Adipocyte (in vitro differentiated cells): Measurements from ENCODE around the gene TUBB1.

Experiments
- DNase-seq: peaks from one replicate; pipeline ENCODE4 v3.0.0-alpha.2; 2015; ENCODE audit warnings: low read depth
- H3K27me3 ChIP-seq: replicated peaks from 2 replicates; pipeline ENCODE4 v1.7.0; 2013; ENCODE audit warnings: mild to moderate bottlenecking, low read length, moderate library complexity; ENCODE audit not compliant: control insufficient read depth, insufficient read depth
- H3K36me3 ChIP-seq: 2 replicates; pipeline ENCODE4 v1.7.0; 2013; ENCODE audit warnings: low read length, mild to moderate bottlenecking, moderate library complexity; ENCODE audit not compliant: control insufficient read depth, insufficient read depth, severe bottlenecking
- H3K4me1 ChIP-seq: 2 replicates; pipeline ENCODE4 v1.7.0; 2013; ENCODE audit warnings: mild to moderate bottlenecking, low read length, moderate library complexity; ENCODE audit not compliant: control insufficient read depth, insufficient read depth
- H3K4me3 ChIP-seq: 2 replicates; pipeline ENCODE4 v1.7.0; 2013; ENCODE audit warnings: mild to moderate bottlenecking, low read length, moderate library complexity
- H3K9ac ChIP-seq: 2 replicates; pipeline ENCODE4 v1.7.0; 2013; ENCODE audit warnings: mild to moderate bottlenecking, low read length, moderate library complexity
- H3K9me3 ChIP-seq: 2 replicates; pipeline ENCODE4 v1.7.0; 2013; ENCODE audit warnings: mild to moderate bottlenecking, low read length, moderate library complexity; ENCODE audit not compliant: control insufficient read depth

The TUBB1 gene

DNA sequence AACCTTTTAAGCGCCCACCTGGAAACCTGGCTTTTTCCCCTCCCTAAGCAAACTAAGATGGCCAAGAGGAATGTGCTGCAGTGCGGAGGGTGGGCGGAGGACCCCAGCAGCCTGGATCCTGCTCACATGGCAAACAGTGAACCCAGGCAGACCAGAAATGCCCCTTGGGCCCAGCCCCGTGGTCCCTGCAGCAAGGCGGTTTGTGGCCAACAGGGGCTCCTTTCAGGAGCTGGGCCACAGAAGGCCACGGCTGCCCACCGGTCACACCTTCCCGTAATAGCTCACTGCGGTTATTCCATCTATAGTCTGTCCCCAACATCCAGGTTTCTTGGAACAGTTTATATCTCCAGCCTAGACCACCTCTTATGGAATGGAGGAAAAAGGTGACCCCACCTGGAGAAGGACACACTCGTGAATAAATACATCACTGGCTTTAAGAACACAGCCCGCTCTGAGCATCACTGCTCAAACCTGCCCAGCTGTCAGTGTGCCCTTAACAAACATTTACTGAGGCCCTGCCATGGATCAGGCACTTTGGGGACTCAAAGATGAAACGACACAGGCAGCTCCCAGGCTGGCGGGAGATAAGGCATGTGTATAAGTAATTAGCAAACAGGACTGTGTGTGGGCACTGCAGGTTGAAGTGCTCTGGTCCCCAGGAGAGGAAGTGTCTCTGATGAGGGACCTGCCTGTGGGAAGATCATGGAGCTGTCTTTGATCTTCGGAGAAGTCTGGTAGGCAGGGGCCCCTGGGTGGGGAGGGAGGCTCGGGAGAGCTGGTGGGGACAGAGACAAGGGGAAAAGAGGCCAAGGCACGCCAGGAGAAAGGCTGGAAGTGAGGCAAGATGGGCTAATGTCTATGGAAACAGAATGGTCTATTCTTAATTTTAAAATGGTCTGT lies 3.2 kb upstream of the TUBB1 start:
- Histone ChIP-seq H3K4me3 (no peak overlapping the region), H3K4me1 (peaks cover 9% of the 10 kb centered on the region), H3K9ac (no peak overlapping the region), H3K9me3 (no peaks in the 10 kb centered on the region), H3K27me3 (no peaks in the 10 kb centered on the region), H3K36me3 (no peaks in the 10 kb centered on the region)
- no peak for DNase-seq

DNA sequence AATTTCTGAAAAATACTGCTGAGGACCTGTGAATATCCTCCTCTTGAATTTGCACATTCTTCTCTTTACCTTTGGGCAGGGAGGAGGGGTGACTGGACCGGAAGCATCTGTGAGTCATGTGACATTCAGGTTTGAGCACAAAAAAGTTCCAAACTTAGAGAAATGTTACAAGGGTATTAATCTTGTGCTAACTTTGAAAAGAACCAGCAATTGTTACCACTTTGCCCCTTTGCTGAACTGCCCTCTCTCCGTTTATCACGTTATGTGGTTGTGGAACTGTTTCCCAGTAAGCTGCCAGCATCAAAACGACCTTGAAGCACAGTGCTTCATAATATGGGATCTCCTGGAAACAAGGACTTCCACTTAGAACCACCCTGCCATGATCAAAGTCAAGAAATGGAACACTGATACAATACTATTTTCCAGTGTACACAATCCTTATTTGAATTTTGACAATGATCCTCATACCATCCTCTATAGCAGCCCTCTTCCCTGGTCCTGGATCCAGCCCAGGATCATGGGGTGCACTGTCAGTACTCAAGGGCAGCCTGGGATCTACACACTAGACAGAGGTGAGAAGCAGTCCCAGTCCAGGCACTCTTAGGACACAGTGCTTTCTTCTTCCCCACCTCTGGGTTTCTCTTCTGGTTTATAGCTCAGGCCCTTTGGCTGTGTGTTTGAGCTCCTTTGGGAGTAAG lies 2.3 kb upstream of the TUBB1 start:
- DNase-seq: no peak
- Histone ChIP-seq H3K9me3 (no peaks in the 10 kb centered on the region), H3K4me3 (no peak overlapping the region), H3K4me1 (peaks cover 9% of the 10 kb centered on the region), H3K36me3 (peaks cover under 1% of the 10 kb centered on the region), H3K27me3 (no peaks in the 10 kb centered on the region), H3K9ac (no peak overlapping the region)

DNA sequence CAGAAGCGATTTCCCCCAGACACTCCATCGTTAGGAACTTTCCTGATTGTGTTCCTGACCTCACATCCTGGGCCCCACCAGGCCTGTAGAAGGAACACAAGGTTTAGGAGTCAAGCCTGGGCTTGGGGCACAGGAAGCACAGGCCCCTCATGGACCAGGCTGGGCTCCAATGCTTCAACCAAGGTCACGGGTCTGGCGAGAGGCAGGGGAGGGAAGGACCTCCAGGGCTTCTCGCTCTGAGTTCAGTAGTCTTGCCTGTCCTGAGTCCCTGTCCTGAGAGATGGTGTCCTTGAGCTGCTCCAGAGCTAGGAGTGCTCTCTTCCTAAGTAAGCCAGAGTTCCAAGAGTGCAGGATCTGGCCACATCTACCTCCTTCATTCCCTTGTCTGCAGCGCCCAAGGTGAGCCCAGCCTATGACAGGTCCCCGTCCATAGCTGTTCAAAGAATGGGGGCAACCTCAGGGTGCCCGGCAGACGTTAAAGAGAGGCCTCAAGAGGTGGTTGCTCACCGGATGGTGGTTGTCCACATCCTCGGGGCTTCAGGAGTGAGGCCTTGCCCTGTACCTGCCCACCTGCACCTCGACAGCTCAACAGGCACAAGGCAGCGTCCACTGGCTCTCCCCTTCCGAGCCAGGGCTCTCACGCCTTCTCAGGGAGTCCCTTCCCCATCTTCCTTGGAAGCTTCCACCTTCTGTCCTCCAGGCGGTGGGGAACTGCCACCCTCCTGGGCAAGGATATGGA lies 1.6 kb upstream of the TUBB1 start:
- Histone ChIP-seq H3K27me3 (no peaks in the 10 kb centered on the region), H3K9me3 (no peaks in the 10 kb centered on the region), H3K36me3 (peaks cover 7% of the 10 kb centered on the region), H3K9ac (no peak overlapping the region), H3K4me1 (peaks cover 9% of the 10 kb centered on the region), H3K4me3 (no peak overlapping the region)
- no peak for DNase-seq

DNA sequence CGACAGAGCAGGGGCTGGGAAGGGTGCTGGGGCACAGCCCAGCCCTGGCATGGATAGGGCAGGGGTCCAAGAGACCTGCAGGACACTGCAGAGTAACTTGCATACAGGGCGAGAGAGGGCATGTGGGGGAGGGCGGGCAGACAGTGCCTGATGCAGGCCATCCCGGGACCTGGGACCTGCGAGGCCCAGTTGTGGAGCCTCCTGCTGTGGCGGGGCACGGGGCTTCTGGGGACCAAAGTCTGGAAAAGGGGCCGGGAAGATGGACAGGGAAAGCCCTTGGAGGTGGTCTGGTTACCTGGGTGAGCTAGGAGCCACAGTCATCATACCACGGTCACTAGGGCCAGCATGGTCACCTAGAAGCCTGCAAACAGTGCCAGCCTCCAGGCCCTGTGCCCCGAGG lies 412 bp upstream of the TUBB1 start:
- H3K4me1 ChIP-seq: peaks cover 9% of the 10 kb centered on the region
- H3K36me3 ChIP-seq: peaks cover 19% of the 10 kb centered on the region
- no peak overlapping the region for H3K4me3 ChIP-seq
- H3K9me3 ChIP-seq: no peaks in the 10 kb centered on the region
- H3K27me3 ChIP-seq: no peaks in the 10 kb centered on the region
- no peak for DNase-seq
- no peak overlapping the region for H3K9ac ChIP-seq

DNA sequence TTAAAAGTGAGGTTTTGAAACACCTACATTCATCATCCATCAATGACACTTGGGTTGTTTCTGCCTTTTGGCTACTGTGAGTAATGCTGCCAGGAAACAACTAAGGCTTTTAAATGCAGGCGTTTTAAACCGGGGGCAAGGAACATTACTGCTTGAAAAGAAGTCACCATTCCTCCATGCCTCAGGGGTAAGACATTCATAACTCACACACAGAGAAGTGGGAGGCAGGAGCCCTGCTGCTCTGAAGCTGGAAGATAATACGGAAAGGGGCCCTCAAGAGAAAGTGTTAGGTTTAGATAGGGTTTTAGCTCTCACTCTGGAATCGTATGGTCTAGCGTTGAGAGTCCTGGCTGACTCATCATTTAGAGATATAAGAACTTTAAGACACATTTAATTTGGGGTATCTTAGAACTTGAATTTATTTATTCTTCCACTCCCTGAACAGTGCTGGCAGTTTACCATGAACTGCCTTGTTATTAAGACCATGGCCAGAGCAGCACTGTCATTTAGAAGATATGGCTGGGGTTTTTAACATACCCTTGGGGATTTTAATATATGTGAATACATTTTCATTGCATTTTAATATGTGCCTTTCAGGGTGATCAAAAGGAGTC lies 1.8 kb downstream of the TUBB1 start:
- no peaks in the 10 kb centered on the region for H3K9me3 ChIP-seq
- no peaks in the 10 kb centered on the region for H3K27me3 ChIP-seq
- H3K9ac ChIP-seq: no peak overlapping the region
- peaks cover 41% of the 10 kb centered on the region for H3K36me3 ChIP-seq
- H3K4me3 ChIP-seq: no peak overlapping the region
- peaks cover 9% of the 10 kb centered on the region for H3K4me1 ChIP-seq
- peak; percentile 39 for DNase-seq

DNA sequence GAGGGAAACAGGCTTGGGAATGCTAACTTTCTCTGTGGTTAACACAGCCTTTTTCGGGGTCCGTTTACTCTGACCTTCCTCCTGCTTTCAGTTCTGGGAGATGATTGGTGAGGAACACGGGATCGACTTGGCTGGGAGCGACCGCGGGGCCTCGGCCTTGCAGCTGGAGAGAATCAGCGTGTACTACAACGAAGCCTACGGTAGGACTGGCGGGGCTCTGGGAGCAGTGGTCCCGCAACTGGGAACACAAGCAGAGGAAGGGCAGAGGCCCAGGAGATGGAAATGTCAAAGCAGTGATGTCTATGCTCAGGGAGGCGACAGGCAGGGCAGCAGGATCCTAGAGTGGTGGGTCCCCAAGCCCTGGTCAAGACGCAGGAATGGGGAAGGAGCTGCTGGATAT lies 3.5 kb downstream of the TUBB1 start:
- no peak overlapping the region for H3K4me3 ChIP-seq
- no peaks in the 10 kb centered on the region for H3K27me3 ChIP-seq
- no peak for DNase-seq
- peaks cover 58% of the 10 kb centered on the region for H3K36me3 ChIP-seq
- no peak overlapping the region for H3K9ac ChIP-seq
- peaks cover 14% of the 10 kb centered on the region for H3K4me1 ChIP-seq
- H3K9me3 ChIP-seq: no peaks in the 10 kb centered on the region

DNA sequence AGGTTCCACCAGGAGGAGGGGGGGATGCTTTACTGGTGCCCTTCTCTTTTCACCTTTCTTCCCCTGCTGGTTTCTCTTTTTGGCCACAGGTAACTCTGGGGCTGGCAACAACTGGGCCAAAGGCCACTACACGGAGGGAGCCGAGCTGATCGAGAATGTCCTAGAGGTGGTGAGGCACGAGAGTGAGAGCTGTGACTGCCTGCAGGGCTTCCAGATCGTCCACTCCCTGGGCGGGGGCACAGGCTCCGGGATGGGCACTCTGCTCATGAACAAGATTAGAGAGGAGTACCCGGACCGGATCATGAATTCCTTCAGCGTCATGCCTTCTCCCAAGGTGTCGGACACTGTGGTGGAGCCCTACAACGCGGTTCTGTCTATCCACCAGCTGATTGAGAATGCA lies 4.4 kb downstream of the TUBB1 start:
- Histone ChIP-seq H3K36me3 (peaks cover 65% of the 10 kb centered on the region), H3K9me3 (no peaks in the 10 kb centered on the region), H3K27me3 (no peaks in the 10 kb centered on the region), H3K4me3 (no peak overlapping the region), H3K4me1 (peaks cover 23% of the 10 kb centered on the region), H3K9ac (no peak overlapping the region)
- no peak for DNase-seq

DNA sequence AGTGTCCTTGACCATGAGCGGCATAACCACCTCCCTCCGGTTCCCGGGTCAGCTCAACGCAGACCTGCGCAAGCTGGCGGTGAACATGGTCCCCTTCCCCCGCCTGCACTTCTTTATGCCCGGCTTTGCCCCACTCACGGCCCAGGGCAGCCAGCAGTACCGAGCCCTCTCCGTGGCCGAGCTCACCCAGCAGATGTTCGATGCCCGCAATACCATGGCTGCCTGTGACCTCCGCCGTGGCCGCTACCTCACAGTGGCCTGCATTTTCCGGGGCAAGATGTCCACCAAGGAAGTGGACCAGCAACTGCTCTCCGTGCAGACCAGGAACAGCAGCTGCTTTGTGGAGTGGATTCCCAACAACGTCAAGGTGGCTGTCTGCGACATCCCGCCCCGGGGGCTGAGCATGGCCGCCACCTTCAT lies 4.9 kb downstream of the TUBB1 start:
- H3K27me3 ChIP-seq: no peaks in the 10 kb centered on the region
- H3K4me3 ChIP-seq: no peak overlapping the region
- H3K4me1 ChIP-seq: peaks cover 28% of the 10 kb centered on the region
- peaks cover 71% of the 10 kb centered on the region for H3K36me3 ChIP-seq
- no peaks in the 10 kb centered on the region for H3K9me3 ChIP-seq
- no peak for DNase-seq
- H3K9ac ChIP-seq: no peak overlapping the region

DNA sequence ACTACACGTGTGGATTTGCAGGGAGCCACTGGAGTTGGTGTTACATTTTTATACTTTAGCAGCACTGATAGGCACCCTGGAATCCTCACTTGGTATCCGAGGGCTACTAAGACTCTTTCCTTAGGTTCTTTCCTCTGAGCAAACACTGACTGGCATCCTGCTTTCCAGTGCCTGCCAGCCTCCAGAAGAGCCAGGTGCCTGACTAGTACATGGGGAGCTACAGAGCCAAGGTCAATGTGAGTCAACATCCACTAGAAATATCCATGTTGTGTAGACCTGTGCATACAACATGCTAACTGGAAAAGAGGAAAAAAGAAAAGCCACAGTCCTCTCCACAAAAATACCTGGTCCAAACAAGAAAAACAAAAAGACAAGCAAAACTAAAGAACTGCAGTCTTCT lies 5.9 kb downstream of the TUBB1 start:
- H3K27me3 ChIP-seq: no peaks in the 10 kb centered on the region
- H3K4me3 ChIP-seq: no peak overlapping the region
- peaks cover 80% of the 10 kb centered on the region for H3K36me3 ChIP-seq
- no peak overlapping the region for H3K9ac ChIP-seq
- H3K4me1 ChIP-seq: peaks cover 37% of the 10 kb centered on the region
- no peaks in the 10 kb centered on the region for H3K9me3 ChIP-seq
- no peak for DNase-seq

DNA sequence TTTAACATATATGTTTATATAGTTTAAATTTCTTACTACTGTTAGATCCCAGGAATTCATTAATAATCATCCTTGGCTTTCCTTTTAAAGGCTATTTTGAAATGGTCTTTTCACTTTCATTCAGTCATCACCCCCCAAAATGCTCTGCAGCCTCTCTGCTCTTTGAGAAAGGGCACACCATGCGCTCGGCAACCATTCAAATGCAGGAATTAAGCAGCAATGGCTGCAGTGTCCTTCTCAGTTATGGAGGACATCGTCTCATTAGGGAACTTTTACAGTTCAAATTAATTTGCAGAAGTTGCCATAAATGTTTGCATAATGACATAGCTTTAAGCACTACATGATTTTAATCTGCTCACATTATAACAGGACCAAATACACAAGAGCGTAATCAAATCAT lies 6.3 kb downstream of the TUBB1 start:
- Histone ChIP-seq H3K4me3 (no peak overlapping the region), H3K9me3 (no peaks in the 10 kb centered on the region), H3K27me3 (no peaks in the 10 kb centered on the region), H3K9ac (no peak overlapping the region), H3K4me1 (peaks cover 42% of the 10 kb centered on the region), H3K36me3 (peaks cover 84% of the 10 kb centered on the region)
- no peak for DNase-seq
